Left lung (tissue), 10 donors: Measurements from ENCODE around the gene FAM3C. TPM values are rescaled to one million over a fixed set of nuclear protein-coding genes. Genes with fewer than 3 reads are reported as not detected.

Source experiments
- ATAC-seq: fragments of 200-7000 bp; cut with Tn5 transposase; one replicate; pipeline ENCODE4 v1.9.1; 2020; ENCODE audit warnings: moderate library complexity
- DNase-seq, 4 donors: peaks; one replicate each; pipeline ENCODE4 v3.0.0-alpha.2; 2013 to 2020
- H3K27ac ChIP-seq, 2 donors: fragments of 200-600 bp; sonication (generic) in 1 of 2; one replicate each; pipeline versions ENCODE4 v1.5.0 to v1.8.0; 2020 to 2021
- H3K27me3 ChIP-seq, 2 donors: fragments of 200-600 bp; sonication (generic) in 1 of 2; one replicate each; pipeline versions ENCODE4 v1.5.0 to v1.8.0; 2020 to 2021
- H3K36me3 ChIP-seq, 2 donors: fragments of 200-600 bp; sonication (generic) in 1 of 2; one replicate each; pipeline versions ENCODE4 v1.5.0 to v1.8.0; 2020 to 2021
- H3K4me1 ChIP-seq, 2 donors: fragments of 200-600 bp; one replicate each; pipeline ENCODE4 v1.8.0; 2021
- H3K4me3 ChIP-seq, 2 donors: fragments of 200-600 bp; sonication (generic) in 1 of 2; one replicate each; pipeline versions ENCODE4 v1.5.0 to v1.8.0; 2020 to 2021; ENCODE audit warnings: mild to moderate bottlenecking in 1 of 2
- H3K9me3 ChIP-seq, 2 donors: fragments of 200-600 bp; sonication (generic) in 1 of 2; one replicate each; pipeline versions ENCODE4 v1.5.0 to v1.8.0; 2020 to 2021
- CTCF ChIP-seq, 2 donors: fragments of 200-600 bp; sonication (generic) in 1 of 2; IDR thresholded peaks; one replicate each; pipeline versions ENCODE4 v1.5.0 to v1.8.0; 2021; ENCODE audit warnings: antibody characterized with exemption in 2 of 2
- intact Hi-C, 2 donors: fragments of 100-400 bp; cut with DNase I; formaldehyde crosslinking; loops; one replicate each; pipeline versions ENCODE4 v1.11.2 to v1.14.2; 2022
- polyA plus RNA-seq, 6 donors: library from polyadenylated mRNA; unstranded; fragments of 120-200 nt; gene quantifications; one replicate each; pipeline ENCODE4 v1.2.1, GENCODE V29; 2013; ENCODE audit not compliant: insufficient read length in 6 of 6
- total RNA-seq, 2 donors: library from RNA; stranded (reverse); fragmentation: NEBNext Ultra II Directional; extraction: Animal tissue kit (Norgen Biotek cat#: 25700); gene quantifications; one replicate each; pipeline ENCODE4 v1.2.1, GENCODE V29; 2021
- donor health status: DM: no; HTN: yes; CAD: no.
- donor health status: DM: no; HTN: no; CAD: no.

Gene FAM3C
- total and polyA plus RNA-seq, 8 donors, result 44.1 to 78.4 (median 70.1) TPM

DNA sequence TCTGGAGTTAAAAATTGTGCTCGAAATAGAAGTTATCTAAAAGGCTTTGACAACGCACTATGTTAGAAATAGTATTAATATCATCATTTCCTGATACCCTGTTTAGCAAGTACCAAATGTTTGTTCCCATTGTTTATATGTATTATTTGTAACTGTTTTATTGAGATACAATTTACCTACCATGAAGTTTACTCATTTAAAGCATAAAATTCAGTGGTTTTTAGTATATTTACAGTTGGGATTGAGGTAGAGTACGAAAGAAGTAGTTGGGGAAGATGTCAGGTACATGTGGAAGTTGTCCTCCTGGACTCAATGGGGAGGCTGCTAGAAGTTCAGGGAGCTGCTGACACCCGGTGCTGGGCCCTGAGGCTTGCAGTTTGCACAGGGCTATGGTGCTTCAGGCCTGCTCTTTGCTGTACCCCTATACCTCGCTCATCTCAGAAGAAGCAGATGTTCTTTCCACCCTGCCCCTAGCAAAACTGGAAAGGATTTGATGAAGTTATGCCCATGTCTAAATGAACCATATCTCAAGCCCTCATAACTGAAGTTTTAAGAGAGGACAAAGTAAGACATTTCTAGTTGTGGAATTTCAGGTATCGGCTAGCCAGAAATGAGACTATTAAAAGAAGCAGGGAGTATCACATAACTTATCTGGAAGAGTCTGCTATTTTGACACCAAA is 92.5 kb downstream of the FAM3C start:
- no peak for ATAC-seq
- H3K4me3 ChIP-seq, result no peak overlapping the region
- intact Hi-C loops, result no loop called here
- DNase-seq, result no peak
- no peak overlapping the region for H3K27ac ChIP-seq
- TF ChIP-seq CTCF (IDR thresholded peaks at IDR 0.05), result no peak
- no peaks in the 10 kb centered on the region for H3K9me3 ChIP-seq
- H3K4me1 ChIP-seq, result peaks cover 0 to 3% of the 10 kb centered on the region in 2 donors
- no peaks in the 10 kb centered on the region for H3K27me3 ChIP-seq
- no peaks in the 10 kb centered on the region for H3K36me3 ChIP-seq

DNA sequence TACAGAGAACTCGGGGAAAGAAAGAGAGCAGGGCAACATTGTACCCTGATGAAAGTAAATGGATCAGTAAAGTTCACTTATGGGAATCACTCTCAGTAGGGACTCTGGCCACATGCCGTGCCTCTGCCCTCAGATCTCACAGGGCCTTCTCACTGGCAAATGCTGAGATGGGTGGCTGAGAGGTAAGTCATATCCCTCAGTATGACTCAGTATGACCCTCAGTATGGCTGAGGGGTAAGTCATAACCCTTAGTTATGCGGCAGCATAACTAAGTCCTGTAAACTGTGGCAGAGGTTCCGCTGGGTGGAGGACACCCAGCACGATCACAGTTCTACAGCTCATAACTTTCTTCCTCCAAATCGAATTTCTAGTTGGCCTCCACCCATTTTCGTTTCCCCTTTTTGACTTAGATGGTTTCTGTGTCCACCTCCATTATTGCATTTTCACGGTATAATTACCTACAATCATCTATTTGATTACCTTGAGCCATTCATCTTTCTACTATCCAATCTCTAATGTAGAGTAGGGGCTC is 93.8 kb downstream of the FAM3C start:
- intact Hi-C loops, result no loop called here
- Histone ChIP-seq H3K9me3 (no peaks in the 10 kb centered on the region), H3K4me3 (no peak overlapping the region), H3K36me3 (no peaks in the 10 kb centered on the region), H3K4me1 (peaks cover 0 to 3% of the 10 kb centered on the region in 2 donors), H3K27ac (no peak overlapping the region), H3K27me3 (no peaks in the 10 kb centered on the region)
- ATAC-seq (no peak), DNase-seq (no peak)
- TF ChIP-seq CTCF (IDR thresholded peaks at IDR 0.05), result no peak

DNA sequence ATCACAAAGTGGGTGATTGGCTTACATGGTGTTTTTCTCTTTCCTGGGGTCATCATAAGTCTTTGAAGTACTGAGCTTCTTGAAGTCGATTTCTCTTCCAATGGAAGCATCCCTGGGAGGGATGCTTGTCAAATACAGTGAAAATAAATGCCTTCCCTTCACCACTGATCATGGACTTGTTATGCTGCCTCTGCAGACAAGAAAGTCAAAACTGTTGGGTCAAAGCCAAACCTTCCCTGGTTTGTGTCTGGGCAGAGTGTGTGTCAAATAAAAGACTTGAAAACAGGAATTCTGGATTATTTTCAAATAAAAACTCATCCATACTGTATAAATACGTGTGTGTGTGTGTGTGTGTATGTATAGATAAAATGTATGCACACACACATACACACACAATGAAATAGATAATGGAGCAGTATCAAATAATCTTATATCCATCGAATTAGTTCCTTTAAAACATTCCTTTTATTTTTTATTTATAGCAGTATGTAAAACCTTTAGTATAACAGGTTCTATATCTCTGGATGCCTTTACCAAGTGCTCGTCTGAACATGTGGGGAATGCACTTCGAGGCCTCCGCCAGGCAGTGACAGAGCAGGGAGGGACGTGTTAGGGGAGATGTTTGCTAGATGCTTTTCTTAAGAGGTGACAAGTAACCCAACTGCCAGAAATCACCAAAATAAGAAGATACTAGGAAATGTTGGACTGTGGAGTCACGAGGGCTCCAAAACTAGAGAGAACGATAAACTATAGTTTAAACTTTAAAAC is 94.5 kb downstream of the FAM3C start:
- Histone ChIP-seq H3K27me3 (no peaks in the 10 kb centered on the region), H3K4me3 (no peak overlapping the region), H3K4me1 (peaks cover 0 to 3% of the 10 kb centered on the region in 2 donors), H3K9me3 (no peaks in the 10 kb centered on the region), H3K36me3 (no peaks in the 10 kb centered on the region), H3K27ac (no peak overlapping the region)
- intact Hi-C loops, result no loop called here
- ATAC-seq (no peak), DNase-seq (no peak)
- TF ChIP-seq CTCF (IDR thresholded peaks at IDR 0.05), result no peak

DNA sequence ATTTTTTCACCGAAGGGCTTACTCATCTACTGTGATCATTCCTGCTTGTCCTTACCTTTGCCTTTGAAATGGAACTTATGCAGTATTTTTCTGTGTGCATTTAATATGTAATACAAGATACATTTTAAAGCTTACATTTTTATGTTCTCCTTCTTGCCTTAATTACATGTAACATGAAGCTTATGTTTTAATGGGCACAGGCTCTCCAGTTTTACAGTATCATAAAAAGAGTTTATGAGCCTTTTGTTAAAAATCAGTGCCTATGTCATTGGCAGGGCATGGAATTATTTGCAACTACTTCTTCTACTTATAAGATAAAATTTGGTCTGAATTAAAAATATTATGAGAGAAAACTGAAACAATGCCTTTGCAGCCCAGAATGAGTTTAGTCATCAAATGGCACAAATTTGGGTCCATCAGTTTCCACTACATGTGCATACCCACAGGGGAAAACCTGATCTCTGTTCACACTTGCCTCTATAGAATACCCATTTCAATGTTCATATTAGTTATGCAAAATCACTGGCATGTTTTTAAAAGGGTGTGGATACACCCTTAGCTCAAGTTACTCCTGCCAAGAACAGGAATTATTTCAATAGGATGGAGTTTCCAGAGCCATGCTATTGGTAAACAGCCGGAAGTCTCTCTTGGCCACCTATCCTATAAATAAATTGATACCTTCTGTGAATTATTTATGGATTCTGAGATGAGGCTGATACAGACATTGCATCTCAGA is 95.3 kb downstream of the FAM3C start:
- Histone ChIP-seq H3K27me3 (no peaks in the 10 kb centered on the region), H3K4me1 (peaks cover 0 to 3% of the 10 kb centered on the region in 2 donors), H3K27ac (no peak overlapping the region), H3K4me3 (no peak overlapping the region), H3K36me3 (no peaks in the 10 kb centered on the region), H3K9me3 (no peaks in the 10 kb centered on the region)
- ATAC-seq, result no peak
- no peak for TF ChIP-seq CTCF (IDR thresholded peaks at IDR 0.05)
- no peak for DNase-seq
- intact Hi-C loops, result no loop called here

Other genes starting within 250 kb of the FAM3C start
- not detected for gene WNT16, start 67.3 kb downstream of the FAM3C start, total RNA-seq
- gene WNT16, start 67.3 kb downstream of the FAM3C start, polyA plus RNA-seq, result under 1 TPM in 1 of 6 donors, not detected in 5; 0.08 TPM